Neural crest cell (in vitro differentiated cells): ENCODE results near the gene IGFALS. TPM values are rescaled to one million over a fixed set of nuclear protein-coding genes. Genes with fewer than 3 reads are reported as not detected.
"Not testable (repeated sequence)": the region's sequence is repeated elsewhere in the genome, so short reads cannot be mapped to it uniquely, and the experiment has no call there.

Experiments used
- DNase-seq: peaks from one replicate; pipeline ENCODE4 v3.0.0; 2021; ENCODE audit warnings: low read depth, mixed read lengths, low spot score
- H3K27ac Mint-ChIP-seq: one replicate; pipeline ENCODE4 v1.8.0; 2021; ENCODE audit warnings: mild to moderate bottlenecking, mixed read lengths; ENCODE audit not compliant: unreplicated experiment
- H3K27me3 Mint-ChIP-seq: 2 replicates; pipeline ENCODE4 v1.8.0; 2021; ENCODE audit warnings: low read depth, mild to moderate bottlenecking, mixed read lengths
- H3K36me3 Mint-ChIP-seq: 2 replicates; pipeline ENCODE4 v1.8.0; 2021; ENCODE audit warnings: low read depth, mild to moderate bottlenecking, mixed read lengths
- H3K4me1 Mint-ChIP-seq: 2 replicates; pipeline ENCODE4 v1.8.0; 2021; ENCODE audit warnings: mixed read lengths
- H3K4me3 Mint-ChIP-seq: one replicate; pipeline ENCODE4 v1.8.0; 2021; ENCODE audit warnings: mild to moderate bottlenecking, mixed read lengths
- H3K9me3 Mint-ChIP-seq: 2 replicates; pipeline ENCODE4 v1.8.0; 2021; ENCODE audit warnings: mixed read lengths
- CTCF ChIP-seq: fragments of 200-600 bp; sonication (generic); conservative IDR thresholded peaks from 2 replicates; pipeline ENCODE4 v1.5.0; 2021; ENCODE audit warnings: antibody characterized with exemption, mild to moderate bottlenecking
- total RNA-seq: library from RNA; stranded (reverse); gene quantifications from 2 replicates; pipeline ENCODE4 v1.2.1, GENCODE V29; 2021

The IGFALS gene
- total RNA-seq, 1 donor from 2014 or later: 0.14 TPM

- Mint-ChIP-seq H3K27ac (no peak overlapping the region), H3K27me3 (no peaks in the 10 kb centered on the region), H3K9me3 (no peaks in the 10 kb centered on the region), H3K36me3 (peaks cover 11% of the 10 kb centered on the region), H3K4me1 (no peaks in the 10 kb centered on the region), H3K4me3 (no peak overlapping the region)
- no peak for DNase-seq
- no peak for TF ChIP-seq CTCF
These were observed 16.6 kb upstream of the IGFALS start for GRCh38 chr16:1810106-1810505.

- Mint-ChIP-seq H3K9me3 (no peaks in the 10 kb centered on the region), H3K36me3 (peaks cover 11% of the 10 kb centered on the region), H3K4me1 (no peaks in the 10 kb centered on the region), H3K27ac (no peak overlapping the region), H3K27me3 (no peaks in the 10 kb centered on the region), H3K4me3 (no peak overlapping the region)
- no peak for TF ChIP-seq CTCF
- DNase-seq: no peak
These were observed 15.8 kb upstream of the IGFALS start for GRCh38 chr16:1809281-1809801.

GRCh38 chr16:1808691-1809090 is 15.2 kb upstream of the IGFALS start:
- no peak overlapping the region for H3K4me3 Mint-ChIP-seq

GRCh38 chr16:1807626-1808025 is 14.1 kb upstream of the IGFALS start:
- H3K36me3 Mint-ChIP-seq: peaks cover 11% of the 10 kb centered on the region
- DNase-seq: no peak
- no peaks in the 10 kb centered on the region for H3K27me3 Mint-ChIP-seq
- H3K4me1 Mint-ChIP-seq: no peaks in the 10 kb centered on the region
- no peak for TF ChIP-seq CTCF
- no peaks in the 10 kb centered on the region for H3K9me3 Mint-ChIP-seq
- H3K27ac Mint-ChIP-seq: no peak overlapping the region
- H3K4me3 Mint-ChIP-seq: no peak overlapping the region

More at GRCh38 chr16:1808691-1809090, 15.2 kb upstream of the IGFALS start:
- TF ChIP-seq CTCF: no peak
- DNase-seq: no peak
- H3K36me3 Mint-ChIP-seq: peaks cover 11% of the 10 kb centered on the region
- no peaks in the 10 kb centered on the region for H3K4me1 Mint-ChIP-seq
- H3K27me3 Mint-ChIP-seq: no peaks in the 10 kb centered on the region
- no peaks in the 10 kb centered on the region for H3K9me3 Mint-ChIP-seq
- H3K27ac Mint-ChIP-seq: no peak overlapping the region

GRCh38 chr16:1800701-1801100 is 7.2 kb upstream of the IGFALS start:
- no peak for TF ChIP-seq CTCF
- no peak for DNase-seq
- peaks cover 19% of the 10 kb centered on the region for H3K36me3 Mint-ChIP-seq
- no peaks in the 10 kb centered on the region for H3K27me3 Mint-ChIP-seq
- H3K4me3 Mint-ChIP-seq: no peak overlapping the region
- H3K27ac Mint-ChIP-seq: no peak overlapping the region
- no peaks in the 10 kb centered on the region for H3K4me1 Mint-ChIP-seq
- H3K9me3 Mint-ChIP-seq: no peaks in the 10 kb centered on the region

GRCh38 chr16:1799263-1799662 is 5.8 kb upstream of the IGFALS start:
- H3K4me3 Mint-ChIP-seq, DNase-seq, H3K4me1 Mint-ChIP-seq, H3K27me3 Mint-ChIP-seq, H3K27ac Mint-ChIP-seq, H3K9me3 Mint-ChIP-seq: not testable (repeated sequence)
- peaks cover 16% of the 10 kb centered on the region for H3K36me3 Mint-ChIP-seq
